Measurements from ENCODE around the gene B4GALNT2.
"Not testable (repeated sequence)": the region's sequence is repeated elsewhere in the genome, so short reads cannot be mapped to it uniquely, and the experiment has no call there.

GRCh38 chr17:49085046-49085445 is 47.5 kb upstream of the B4GALNT2 start:
- not testable (repeated sequence) for TF ChIP-seq CTCF, POLR2A (IDR thresholded peaks at IDR 0.05)
